Natural killer cell (primary cell): ENCODE measurements around the gene FYN. TPM values are rescaled to one million over a fixed set of nuclear protein-coding genes. Genes with fewer than 3 reads are reported as not detected.

Experiments used
- ATAC-seq, 3 donors: fragments of 150-1000 bp in 2 of 3; fragments of 200-7000 bp in 1 of 3; cut with Tn5 transposase; 1 replicate in 1 of 3; 2 replicates in 2 of 3; pipeline ENCODE4 v1.10.0; 2021; ENCODE audit warnings: mild to moderate bottlenecking in 2 of 3, moderate library complexity in 2 of 3
- DNase-seq, 2 donors: peaks; one replicate each; pipeline versions ENCODE4 v3.0.0 to v3.0.0-alpha.2; 2013 to 2021; ENCODE audit warnings: mixed read lengths in 1 of 2
- H3K27ac ChIP-seq: one replicate; pipeline ENCODE4 v1.5.1; 2013; ENCODE audit warnings: mild to moderate bottlenecking, low read length
- H3K27me3 ChIP-seq: one replicate; pipeline ENCODE4 v1.6.1; 2013; ENCODE audit warnings: low read length; ENCODE audit not compliant: control insufficient read depth, insufficient read depth
- H3K36me3 ChIP-seq: one replicate; pipeline ENCODE4 v1.6.1; 2013; ENCODE audit warnings: low read length; ENCODE audit not compliant: control insufficient read depth, insufficient read depth
- H3K4me1 ChIP-seq: one replicate; pipeline ENCODE4 v1.6.1; 2013; ENCODE audit warnings: low read length; ENCODE audit not compliant: control insufficient read depth, insufficient read depth
- H3K4me3 ChIP-seq: one replicate; pipeline ENCODE4 v1.5.1; 2013; ENCODE audit warnings: low read length
- H3K9me3 ChIP-seq: one replicate; pipeline ENCODE4 v1.6.1; 2013; ENCODE audit warnings: low read length; ENCODE audit not compliant: control insufficient read depth, insufficient read depth
- H3K27ac Mint-ChIP-seq, 2 donors: one replicate each; pipeline ENCODE4 v1.8.0; 2022; ENCODE audit warnings: mild to moderate bottlenecking in 2 of 2, mixed read lengths in 2 of 2, moderate library complexity in 1 of 2
- H3K27me3 Mint-ChIP-seq, 2 donors: one replicate each; pipeline ENCODE4 v1.8.0; 2022; ENCODE audit warnings: low read depth in 2 of 2, mixed read lengths in 2 of 2
- H3K36me3 Mint-ChIP-seq: one replicate; pipeline ENCODE4 v1.8.0; 2022; ENCODE audit warnings: mixed read lengths
- H3K4me1 Mint-ChIP-seq, 2 donors: one replicate each; pipeline ENCODE4 v1.8.0; 2022; ENCODE audit warnings: mixed read lengths in 2 of 2
- H3K4me3 Mint-ChIP-seq: one replicate; pipeline ENCODE4 v1.8.0; 2022; ENCODE audit warnings: mild to moderate bottlenecking, moderate library complexity, mixed read lengths
- H3K9me3 Mint-ChIP-seq, 2 donors: one replicate each; pipeline ENCODE4 v1.8.0; 2022; ENCODE audit warnings: mixed read lengths in 2 of 2
- WGBS: methylation state at CpG from one replicate; pipeline ENCODE4 v1.1.7; 2013; ENCODE audit warnings: missing lambda C conversion rate; ENCODE audit not compliant: insufficient coverage; 5-methylcytosine and 5-hydroxymethylcytosine counted together
- intact Hi-C: fragments of 100-400 bp; cut with micrococcal nuclease; formaldehyde crosslinking; loops from one replicate; pipeline ENCODE4 v1.14.2; 2022
- total RNA-seq, 4 donors: library from RNA; stranded (reverse); fragments of 120-200 nt in 1 of 4; gene quantifications; one replicate each; pipeline versions ENCODE4 v1.2.3 to v1.2.4, GENCODE V29; 2013 to 2022
- TF ChIP-seq, protein P1 (sequence below): fragments of 200-600 bp; IDR thresholded peaks from one replicate; pipeline ENCODE4 v1.8.0; 2022; ENCODE audit warnings: antibody characterized with exemption

FYN gene
- total RNA-seq, 3 donors from 2014 or later (not counting 1 experiment from before 2014, with no cell fraction given) = 616 to 757 (median 713) TPM

DNA sequence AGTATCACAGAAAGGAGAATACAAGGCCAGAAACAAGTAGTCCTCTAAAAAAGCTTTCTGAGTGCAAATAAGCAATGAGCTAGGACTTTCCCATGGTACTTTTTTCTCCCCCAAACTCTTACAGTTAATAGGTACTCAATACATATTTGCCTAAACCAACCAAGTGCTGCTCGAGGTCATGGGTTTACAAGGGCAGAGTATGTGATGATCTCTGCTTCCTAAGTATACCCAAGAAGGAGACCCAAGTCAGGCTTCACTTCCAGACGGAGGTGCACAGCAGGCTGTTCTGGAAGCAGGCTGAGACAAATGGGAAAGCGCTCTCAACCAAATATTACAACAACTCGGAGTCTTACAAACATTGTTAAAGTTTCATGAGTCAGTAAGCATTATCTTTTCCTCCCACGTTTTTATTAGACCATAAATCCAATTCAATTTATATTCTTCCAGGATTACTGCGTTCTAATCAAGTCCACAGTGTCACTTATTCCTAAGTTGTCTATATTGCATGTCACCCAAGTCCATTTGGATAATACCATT lies 8.1 kb downstream of the FYN start:
- H3K27ac Mint-ChIP-seq = peak overlapping the region; percentile 71 to 75
- WGBS = 86% methylated on average over 6 of the region's 6 CpGs

DNA sequence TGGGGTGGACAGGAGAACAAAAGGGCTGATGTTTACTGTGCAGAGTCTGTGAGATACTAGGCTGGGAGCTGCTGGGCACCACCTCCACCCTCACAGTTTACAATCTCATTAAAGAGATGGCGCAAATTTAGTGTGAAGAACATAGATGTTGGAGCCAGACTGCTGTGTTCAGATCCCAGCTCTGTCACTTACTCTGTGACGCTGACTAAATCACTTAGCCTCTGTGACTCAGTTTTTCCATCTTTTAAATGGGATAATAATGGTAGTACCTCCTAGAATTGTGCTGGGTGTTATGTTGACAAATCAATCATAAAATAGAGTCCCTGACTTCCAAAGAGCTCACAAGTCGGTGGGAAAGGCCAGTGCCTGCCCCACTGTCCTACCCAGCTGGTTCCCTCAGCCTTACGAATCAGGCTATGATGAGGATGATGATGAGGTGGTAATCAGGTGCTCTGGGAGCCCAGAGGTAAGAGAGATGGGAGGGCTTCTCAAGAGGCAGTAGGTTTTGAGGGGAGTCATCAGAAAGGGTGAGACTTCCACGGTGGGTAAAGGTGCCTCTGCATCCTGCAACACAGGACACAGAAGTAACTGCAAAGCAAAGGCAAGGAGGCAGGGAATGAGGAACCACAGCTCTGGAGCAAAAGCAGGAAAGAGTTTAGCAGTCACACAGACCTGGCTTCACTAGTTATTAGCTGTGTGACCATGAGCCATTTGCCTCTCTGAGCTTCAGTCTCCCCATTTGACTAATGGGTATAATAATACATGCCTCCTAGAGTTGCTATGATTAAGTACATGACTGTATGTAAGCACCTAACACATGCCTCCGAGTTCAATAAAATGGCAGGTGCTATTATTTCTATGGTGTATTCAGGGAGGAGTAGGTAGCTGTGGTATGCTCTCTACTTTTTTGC lies 8.9 kb downstream of the FYN start:
- H3K27me3 Mint-ChIP-seq = no peaks in the 10 kb centered on the region
- H3K36me3 Mint-ChIP-seq = no peaks in the 10 kb centered on the region
- TF ChIP-seq, protein P1, sequence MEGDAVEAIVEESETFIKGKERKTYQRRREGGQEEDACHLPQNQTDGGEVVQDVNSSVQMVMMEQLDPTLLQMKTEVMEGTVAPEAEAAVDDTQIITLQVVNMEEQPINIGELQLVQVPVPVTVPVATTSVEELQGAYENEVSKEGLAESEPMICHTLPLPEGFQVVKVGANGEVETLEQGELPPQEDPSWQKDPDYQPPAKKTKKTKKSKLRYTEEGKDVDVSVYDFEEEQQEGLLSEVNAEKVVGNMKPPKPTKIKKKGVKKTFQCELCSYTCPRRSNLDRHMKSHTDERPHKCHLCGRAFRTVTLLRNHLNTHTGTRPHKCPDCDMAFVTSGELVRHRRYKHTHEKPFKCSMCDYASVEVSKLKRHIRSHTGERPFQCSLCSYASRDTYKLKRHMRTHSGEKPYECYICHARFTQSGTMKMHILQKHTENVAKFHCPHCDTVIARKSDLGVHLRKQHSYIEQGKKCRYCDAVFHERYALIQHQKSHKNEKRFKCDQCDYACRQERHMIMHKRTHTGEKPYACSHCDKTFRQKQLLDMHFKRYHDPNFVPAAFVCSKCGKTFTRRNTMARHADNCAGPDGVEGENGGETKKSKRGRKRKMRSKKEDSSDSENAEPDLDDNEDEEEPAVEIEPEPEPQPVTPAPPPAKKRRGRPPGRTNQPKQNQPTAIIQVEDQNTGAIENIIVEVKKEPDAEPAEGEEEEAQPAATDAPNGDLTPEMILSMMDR = no peak
- no peak overlapping the region for H3K27ac ChIP-seq
- no peaks in the 10 kb centered on the region for H3K9me3 Mint-ChIP-seq
- H3K4me3 ChIP-seq = no peak overlapping the region
- H3K4me1 Mint-ChIP-seq = peaks cover 97 to 98% of the 10 kb centered on the region in 2 donors
- peaks cover 3% of the 10 kb centered on the region for H3K36me3 ChIP-seq
- intact Hi-C loops = no loop called here
- H3K4me1 ChIP-seq = peaks cover 65% of the 10 kb centered on the region
- H3K27me3 ChIP-seq = no peaks in the 10 kb centered on the region
- H3K9me3 ChIP-seq = no peaks in the 10 kb centered on the region
- 79% methylated on average over 6 of the region's 6 CpGs for WGBS
- H3K4me3 Mint-ChIP-seq = peak overlapping the region; percentile 62
- ATAC-seq (peak in 1 of 3 donors; percentile 17), DNase-seq (peak in 1 of 2 donors; percentile 15)
- peak overlapping the region; percentile 71 to 75 for H3K27ac Mint-ChIP-seq

More for the DNA sequence above, 8.1 kb downstream of the FYN start:
- no peaks in the 10 kb centered on the region for H3K27me3 ChIP-seq
- peaks cover 3% of the 10 kb centered on the region for H3K36me3 ChIP-seq
- H3K4me3 Mint-ChIP-seq = peak overlapping the region; percentile 62
- TF ChIP-seq, protein P1 = no peak
- no peak for DNase-seq
- H3K9me3 ChIP-seq = no peaks in the 10 kb centered on the region
- no peaks in the 10 kb centered on the region for H3K36me3 Mint-ChIP-seq
- H3K27me3 Mint-ChIP-seq = no peaks in the 10 kb centered on the region
- no peak for ATAC-seq
- H3K27ac ChIP-seq = no peak overlapping the region
- H3K4me1 Mint-ChIP-seq = peaks cover 97 to 98% of the 10 kb centered on the region in 2 donors
- intact Hi-C loops = no loop called here
- H3K9me3 Mint-ChIP-seq = no peaks in the 10 kb centered on the region
- peaks cover 66% of the 10 kb centered on the region for H3K4me1 ChIP-seq
- H3K4me3 ChIP-seq = no peak overlapping the region

- H3K9me3 Mint-ChIP-seq = no peaks in the 10 kb centered on the region
- Histone ChIP-seq H3K4me3 (no peak overlapping the region), H3K36me3 (peaks cover 3% of the 10 kb centered on the region), H3K27ac (no peak overlapping the region), H3K27me3 (no peaks in the 10 kb centered on the region), H3K9me3 (no peaks in the 10 kb centered on the region), H3K4me1 (peaks cover 67% of the 10 kb centered on the region)
- peak overlapping the region; percentile 56 for H3K4me3 Mint-ChIP-seq
- TF ChIP-seq, protein P1 = no peak
- H3K27ac Mint-ChIP-seq = peak overlapping the region; percentile 71 to 75
- DNase-seq (no peak), ATAC-seq (no peak)
- intact Hi-C loops = no loop called here
- 93% methylated on average over 6 of the region's 6 CpGs for WGBS
- H3K36me3 Mint-ChIP-seq = no peaks in the 10 kb centered on the region
- no peaks in the 10 kb centered on the region for H3K27me3 Mint-ChIP-seq
- peaks cover 96 to 97% of the 10 kb centered on the region in 2 donors for H3K4me1 Mint-ChIP-seq
Measured at GRCh38 chr6:111862741-111863140, 10.5 kb downstream of the FYN start.
